Keratinocyte (primary cell): ENCODE data around the gene SYT8. TPM values are rescaled to one million over a fixed set of nuclear protein-coding genes. Genes with fewer than 3 reads are reported as not detected.

Source experiments
- DNase-seq: peaks from one replicate; pipeline ENCODE4 v3.0.0-alpha.2; 2011; ENCODE audit warnings: low read depth, missing footprints, low spot score
- FAIRE-seq: peaks from 2 replicates; lab custom pipeline; 2011; peaks lifted over from hg19 to GRCh38; lab: Jason Lieb, UNC
- H2AFZ ChIP-seq: 2 replicates; pipeline ENCODE4 v1.6.0; 2012; ENCODE audit warnings: low read length, control low read depth, inconsistent platforms; ENCODE audit not compliant: control insufficient read depth
- H3K27ac ChIP-seq: 2 replicates; pipeline ENCODE4 v1.5.1; 2011; ENCODE audit warnings: low read length; ENCODE audit not compliant: control insufficient read depth, insufficient read depth
- H3K27me3 ChIP-seq: 3 replicates; pipeline ENCODE4 v1.6.0; 2011; ENCODE audit warnings: low read length; ENCODE audit not compliant: control insufficient read depth, insufficient read depth; ENCODE audit errors: extremely low read depth
- H3K36me3 ChIP-seq, 2 experiments: 2 replicates in 1 of 2; 3 replicates in 1 of 2; pipeline ENCODE4 v1.5.1; 2011; ENCODE audit warnings: low read length in 2 of 2, mild to moderate bottlenecking in 1 of 2; ENCODE audit not compliant: control insufficient read depth in 2 of 2, insufficient read depth in 2 of 2; ENCODE audit errors: extremely low read depth in 1 of 2
- H3K4me1 ChIP-seq: 3 replicates; pipeline ENCODE4 v1.5.1; 2011; ENCODE audit warnings: low read length; ENCODE audit not compliant: control insufficient read depth, insufficient read depth; ENCODE audit errors: extremely low read depth
- H3K4me2 ChIP-seq: 3 replicates; pipeline ENCODE4 v1.6.0; 2011; ENCODE audit warnings: low read depth, low read length; ENCODE audit not compliant: control insufficient read depth, insufficient read depth; ENCODE audit errors: extremely low read depth
- H3K4me3 ChIP-seq, 3 experiments: fragments of 200-600 bp in 1 of 3; sonication (generic) in 1 of 3; 2 replicates in 2 of 3; 3 replicates in 1 of 3; pipeline ENCODE4 v1.5.1; 2011 to 2016; ENCODE audit warnings: low read length in 3 of 3, mild to moderate bottlenecking in 3 of 3, control low read depth in 2 of 3, inconsistent platforms in 1 of 3, low read depth in 1 of 3, mixed read lengths in 1 of 3, mixed run types in 1 of 3, moderate library complexity in 1 of 3; ENCODE audit not compliant: control insufficient read depth in 2 of 3, insufficient read depth in 2 of 3; ENCODE audit errors: extremely low read depth in 1 of 3
- H3K79me2 ChIP-seq: 2 replicates; pipeline ENCODE4 v1.6.0; 2012; ENCODE audit warnings: low read length; ENCODE audit not compliant: control insufficient read depth, insufficient read depth
- H3K9ac ChIP-seq: 3 replicates; pipeline ENCODE4 v1.6.0; 2011; ENCODE audit warnings: low read length; ENCODE audit not compliant: control insufficient read depth, insufficient read depth; ENCODE audit errors: extremely low read depth
- H3K9me1 ChIP-seq: 3 replicates; pipeline ENCODE4 v1.6.0; 2011; ENCODE audit warnings: low read length; ENCODE audit not compliant: control insufficient read depth, insufficient read depth; ENCODE audit errors: extremely low read depth
- H3K9me3 ChIP-seq: 2 replicates; pipeline ENCODE4 v1.5.1; 2012; ENCODE audit warnings: low read depth, low read length; ENCODE audit not compliant: control insufficient read depth
- H4K20me1 ChIP-seq: 3 replicates; pipeline ENCODE4 v1.6.0; 2011; ENCODE audit warnings: low read length; ENCODE audit not compliant: control insufficient read depth, insufficient read depth; ENCODE audit errors: extremely low read depth
- EZH2 ChIP-seq: IDR thresholded peaks from one replicate; pipeline ENCODE4 v1.6.1; 2012; ENCODE audit warnings: inconsistent platforms, mild to moderate bottlenecking, low read length, moderate library complexity
- dilution Hi-C: fragments of 300-500 bp; cut with MboI; formaldehyde crosslinking; loops from one replicate; pipeline ENCODE4 v1.7.0; 2020; ENCODE audit warnings: low sequenced_read_pairs; ENCODE audit not compliant: extremely low pct_ligation_motif_present
- polyA plus RNA-seq, 5 experiments: library from polyadenylated mRNA; depleted of rRNA in 3 of 5; stranded (reverse) in 3 of 5; stranded (forward) in 1 of 5; unstranded in 1 of 5; fragments of >200 nt; gene quantifications; 1 replicate in 1 of 5; 2 replicates in 3 of 5; 3 replicates in 1 of 5; pipeline versions ENCODE4 v1.2.1 to v1.2.3, GENCODE V29; 2011 to 2012; ENCODE audit warnings: missing spikeins in 2 of 5, low read depth in 1 of 5, low replicate concordance in 1 of 5
- TF ChIP-seq, protein P1 (sequence below), 3 experiments: IDR thresholded peaks in 1 of 3; conservative IDR thresholded peaks in 1 of 3; optimal IDR thresholded peaks in 1 of 3; 2 replicates in 2 of 3; 3 replicates in 1 of 3; pipeline versions ENCODE3 to v1.5.1; 2011; ENCODE audit warnings: low read length in 3 of 3, mild to moderate bottlenecking in 3 of 3, moderate library complexity in 2 of 3, control low read depth in 1 of 3, inconsistent platforms in 1 of 3; ENCODE audit not compliant: insufficient read depth in 2 of 3; ENCODE audit errors: extremely low read depth in 1 of 3

SYT8 gene
- polyA plus RNA-seq, 1 donor (not counting 4 experiments of a cell fraction or from before 2014, with no cell fraction given), result 19.3 TPM

DNA sequence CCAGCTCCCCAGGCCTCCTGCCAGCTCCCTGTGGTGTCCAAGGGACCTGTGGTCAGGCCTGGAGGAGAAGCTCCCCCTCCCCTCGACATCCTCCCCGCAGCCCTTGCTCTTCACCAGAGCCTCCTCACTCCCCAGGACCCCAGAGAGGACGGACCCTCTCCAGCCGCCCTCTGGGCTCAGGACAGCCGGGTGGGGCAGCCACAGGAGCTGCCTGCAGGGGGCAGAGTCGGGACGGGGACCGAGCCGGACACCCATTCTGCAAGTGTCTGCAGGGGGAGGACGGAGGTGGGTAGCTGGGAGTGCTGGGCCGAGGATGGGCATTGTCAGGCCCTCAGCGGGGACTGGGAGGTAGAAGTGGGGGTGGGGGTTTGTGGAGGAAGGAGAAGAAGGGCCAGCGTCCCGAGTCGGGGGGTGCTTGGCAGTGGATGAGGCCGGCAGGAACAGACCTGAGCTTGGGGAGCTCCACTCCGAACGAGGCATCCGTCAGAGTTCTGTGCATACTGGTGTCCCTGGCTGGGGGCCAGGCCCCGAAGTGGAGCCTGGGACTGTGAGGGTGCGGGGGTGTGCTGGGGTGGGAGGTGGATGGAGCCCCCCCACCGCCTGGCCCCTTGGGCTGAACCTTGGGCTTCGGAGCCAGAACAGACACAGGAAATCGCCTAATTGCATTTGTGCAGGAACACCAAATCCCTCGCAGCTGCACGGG, 41.7 kb downstream of the SYT8 start:
- H3K79me2 ChIP-seq, result no peaks in the 10 kb centered on the region
- peaks cover 30% of the 10 kb centered on the region for H3K4me1 ChIP-seq
- no peak for TF ChIP-seq EZH2
- TF ChIP-seq, protein P1, sequence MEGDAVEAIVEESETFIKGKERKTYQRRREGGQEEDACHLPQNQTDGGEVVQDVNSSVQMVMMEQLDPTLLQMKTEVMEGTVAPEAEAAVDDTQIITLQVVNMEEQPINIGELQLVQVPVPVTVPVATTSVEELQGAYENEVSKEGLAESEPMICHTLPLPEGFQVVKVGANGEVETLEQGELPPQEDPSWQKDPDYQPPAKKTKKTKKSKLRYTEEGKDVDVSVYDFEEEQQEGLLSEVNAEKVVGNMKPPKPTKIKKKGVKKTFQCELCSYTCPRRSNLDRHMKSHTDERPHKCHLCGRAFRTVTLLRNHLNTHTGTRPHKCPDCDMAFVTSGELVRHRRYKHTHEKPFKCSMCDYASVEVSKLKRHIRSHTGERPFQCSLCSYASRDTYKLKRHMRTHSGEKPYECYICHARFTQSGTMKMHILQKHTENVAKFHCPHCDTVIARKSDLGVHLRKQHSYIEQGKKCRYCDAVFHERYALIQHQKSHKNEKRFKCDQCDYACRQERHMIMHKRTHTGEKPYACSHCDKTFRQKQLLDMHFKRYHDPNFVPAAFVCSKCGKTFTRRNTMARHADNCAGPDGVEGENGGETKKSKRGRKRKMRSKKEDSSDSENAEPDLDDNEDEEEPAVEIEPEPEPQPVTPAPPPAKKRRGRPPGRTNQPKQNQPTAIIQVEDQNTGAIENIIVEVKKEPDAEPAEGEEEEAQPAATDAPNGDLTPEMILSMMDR (optimal IDR thresholded peaks at IDR 0.05 in 1 of 3, IDR thresholded peaks at IDR 0.05 in 1 of 3, conservative IDR thresholded peaks at IDR 0.05 in 1 of 3; ENCODE audit: extremely low read depth in 1 of 3, insufficient read depth in 2 of 3, low read length in 3 of 3), result peak; percentile 61 to 87 (median 68)
- H3K27ac ChIP-seq, result no peak overlapping the region
- peaks cover 8% of the 10 kb centered on the region for H3K27me3 ChIP-seq
- no peaks in the 10 kb centered on the region for H3K9me1 ChIP-seq
- FAIRE-seq (peak; percentile 43), DNase-seq (no peak)
- H3K4me2 ChIP-seq, result no peak overlapping the region
- H3K9me3 ChIP-seq, result no peaks in the 10 kb centered on the region
- no peak overlapping the region for H3K9ac ChIP-seq
- dilution Hi-C loops, result no loop called here
- H3K36me3 ChIP-seq, result no peaks in the 10 kb centered on the region
- peak overlapping the region; percentile 12 for H2AFZ ChIP-seq
- no peak overlapping the region for H3K4me3 ChIP-seq
- H4K20me1 ChIP-seq, result no peaks in the 10 kb centered on the region

DNA sequence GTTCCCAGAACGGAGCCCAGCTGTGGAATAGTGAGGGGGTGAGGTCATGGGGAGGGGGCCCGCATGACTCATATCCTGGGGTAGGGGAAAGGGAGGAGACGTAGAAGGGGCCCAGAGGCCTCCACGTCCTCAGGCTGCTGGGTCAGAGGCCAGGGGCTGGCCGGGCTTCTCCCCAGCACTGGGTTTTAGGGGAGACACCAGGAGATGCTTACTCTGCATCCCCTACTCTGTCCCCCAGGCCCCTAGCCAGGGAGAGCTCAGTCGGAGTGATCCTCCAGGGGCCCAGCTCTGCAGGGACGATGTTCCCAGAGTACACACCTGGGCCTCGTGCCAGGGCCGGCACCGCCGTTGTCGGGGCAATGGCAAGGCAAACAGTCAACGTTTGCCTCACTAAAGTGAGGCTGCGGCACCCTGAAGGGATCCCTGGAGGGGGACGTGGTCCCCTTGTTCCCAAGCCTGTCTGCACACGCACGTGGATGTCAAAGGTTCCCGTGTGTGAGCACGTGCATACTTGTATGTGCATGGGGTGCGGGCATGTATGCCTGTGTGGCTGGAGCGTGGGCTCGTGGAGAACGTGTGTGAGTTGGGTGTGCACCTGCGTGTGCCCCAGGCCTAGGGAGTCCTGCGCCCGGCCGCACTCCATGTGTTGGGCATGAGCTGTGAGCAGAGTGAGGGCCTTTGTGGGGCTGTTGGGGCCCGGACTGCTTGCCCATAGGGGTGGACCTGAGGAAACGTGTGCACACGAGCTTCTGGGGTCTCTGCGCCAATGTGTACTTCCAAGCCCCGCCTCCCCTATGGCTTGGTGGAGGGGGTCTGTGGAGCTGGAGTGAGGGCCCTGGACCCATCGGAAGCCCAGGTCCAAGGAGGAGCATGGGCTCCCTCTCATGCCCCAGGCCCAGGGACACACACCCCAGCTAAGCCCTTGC, 42.7 kb downstream of the SYT8 start:
- H3K9ac ChIP-seq, result no peak overlapping the region
- H3K4me1 ChIP-seq, result peaks cover 30% of the 10 kb centered on the region
- H3K36me3 ChIP-seq, result no peaks in the 10 kb centered on the region
- TF ChIP-seq, protein P1 (optimal IDR thresholded peaks at IDR 0.05 in 1 of 3, IDR thresholded peaks at IDR 0.05 in 1 of 3, conservative IDR thresholded peaks at IDR 0.05 in 1 of 3; ENCODE audit: extremely low read depth in 1 of 3, insufficient read depth in 2 of 3, low read length in 3 of 3), result no peak
- no peak for TF ChIP-seq EZH2
- H4K20me1 ChIP-seq, result no peaks in the 10 kb centered on the region
- H3K27ac ChIP-seq, result no peak overlapping the region
- no peaks in the 10 kb centered on the region for H3K9me3 ChIP-seq
- no peak overlapping the region for H3K4me2 ChIP-seq
- DNase-seq (no peak), FAIRE-seq (peak; percentile 32)
- H3K9me1 ChIP-seq, result no peaks in the 10 kb centered on the region
- H3K79me2 ChIP-seq, result no peaks in the 10 kb centered on the region
- H2AFZ ChIP-seq, result no peak overlapping the region
- H3K27me3 ChIP-seq, result peaks cover 6% of the 10 kb centered on the region
- H3K4me3 ChIP-seq, result no peak overlapping the region
- dilution Hi-C loops, result no loop called here
